HepG2 (cell line): Measurements from ENCODE around the gene PACSIN1. TPM values are rescaled to one million over a fixed set of nuclear protein-coding genes. Genes with fewer than 3 reads are reported as not detected.

ENCODE experiments used
- ATF7-NPFF ChIP-seq: sonication (generic); formaldehyde crosslinking; IDR thresholded peaks from 2 replicates; pipeline ENCODE4 v1.8.1; 2023; ENCODE audit warnings: mild to moderate bottlenecking, low read depth, missing genetic modification reagents, moderate library complexity
- FIP1L1 ChIP-seq: fragments of 200-400 bp; formaldehyde crosslinking; IDR thresholded peaks from 2 replicates; pipeline ENCODE4 v1.6.1; 2018; ENCODE audit warnings: low read depth, mild to moderate bottlenecking, low read length, moderate library complexity, borderline replicate concordance; ENCODE audit not compliant: insufficient read depth
- GATA4 ChIP-seq: sonication (generic); IDR thresholded peaks from 2 replicates; pipeline ENCODE4 v1.6.1; 2016; ENCODE audit warnings: antibody characterized with exemption, low read depth, borderline replicate concordance
- HNRNPK ChIP-seq: fragments of 200-400 bp; formaldehyde crosslinking; IDR thresholded peaks from 2 replicates; pipeline ENCODE4 v1.6.1; 2018; ENCODE audit warnings: low read length, low read depth, moderate library complexity, mild to moderate bottlenecking; ENCODE audit not compliant: poor library complexity, severe bottlenecking
- KDM1A ChIP-seq: IDR thresholded peaks from 2 replicates; pipeline ENCODE4 v1.6.1; 2016; ENCODE audit warnings: missing compliant biosample characterization
- MTF1 ChIP-seq: sonication (generic); formaldehyde crosslinking; IDR thresholded peaks from 2 replicates; pipeline ENCODE4 v1.5.0; 2020; ENCODE audit warnings: missing genetic modification reagents
- PRDM15 ChIP-seq: sonication (generic); formaldehyde crosslinking; IDR thresholded peaks from 2 replicates; pipeline ENCODE4 v1.4.0; 2020; ENCODE audit warnings: missing genetic modification reagents
- RBAK ChIP-seq: sonication (generic); formaldehyde crosslinking; IDR thresholded peaks from 2 replicates; pipeline ENCODE4 v1.5.1; 2020; ENCODE audit warnings: mild to moderate bottlenecking, missing genetic modification reagents
- ZC3H4 ChIP-seq: sonication (generic); formaldehyde crosslinking; IDR thresholded peaks from 2 replicates; pipeline ENCODE4 v1.4.0; 2020; ENCODE audit warnings: missing genetic modification reagents, borderline replicate concordance
- ZFAT ChIP-seq: sonication (generic); formaldehyde crosslinking; conservative IDR thresholded peaks from 2 replicates; pipeline ENCODE4 v1.8.1; 2023; ENCODE audit warnings: missing genetic modification reagents, inconsistent platforms
- ZNF10 ChIP-seq: sonication (generic); formaldehyde crosslinking; IDR thresholded peaks from 2 replicates; pipeline ENCODE4 v1.4.0; 2020; ENCODE audit warnings: mild to moderate bottlenecking, low read depth, missing genetic modification reagents, borderline replicate concordance
- ZNF331 ChIP-seq: sonication (generic); formaldehyde crosslinking; IDR thresholded peaks from 2 replicates; pipeline ENCODE4 v1.4.0; 2020; ENCODE audit warnings: missing genetic modification reagents
- ZNF720 ChIP-seq: sonication (generic); formaldehyde crosslinking; IDR thresholded peaks from 2 replicates; pipeline ENCODE4 v1.4.0; 2020; ENCODE audit warnings: missing genetic modification reagents
- ZNF737 ChIP-seq: sonication (generic); formaldehyde crosslinking; IDR thresholded peaks from 2 replicates; pipeline ENCODE4 v1.5.0; 2020; ENCODE audit warnings: missing genetic modification reagents, mild to moderate bottlenecking, borderline replicate concordance
- ZNF768 ChIP-seq: sonication (generic); formaldehyde crosslinking; IDR thresholded peaks from 2 replicates; pipeline ENCODE4 v1.4.0; 2020; ENCODE audit warnings: missing genetic modification reagents
- polyA plus RNA-seq, 8 experiments: library from polyadenylated mRNA; depleted of rRNA in 3 of 8; stranded (reverse) in 7 of 8; unstranded in 1 of 8; fragments of >200 nt; fragmentation: Illumina TruSeq in 4 of 8; extraction: Trizol in 4 of 8; gene quantifications; 2 replicates each; pipeline versions ENCODE4 v1.2.1 to v1.2.3, GENCODE V29; 2011 to 2016; ENCODE audit warnings: low read depth in 4 of 8, missing spikeins in 1 of 8, mixed read lengths in 1 of 8; ENCODE audit not compliant: insufficient read depth in 1 of 8
- total RNA-seq, 5 experiments: library from RNA; depleted of rRNA; stranded (reverse); fragments of >200 nt; fragmentation: Illumina TruSeq; extraction: Trizol; gene quantifications; 2 replicates each; pipeline ENCODE4 v1.2.3, GENCODE V29; 2016; ENCODE audit warnings: low read depth in 1 of 5
- TF ChIP-seq, protein P1 (sequence below): sonication (generic); formaldehyde crosslinking; IDR thresholded peaks from 2 replicates; pipeline ENCODE4 v1.4.0; 2020; ENCODE audit warnings: missing genetic modification reagents, borderline replicate concordance
- TF ChIP-seq, protein P2 (sequence below): IDR thresholded peaks from 2 replicates; pipeline ENCODE4 v1.6.1; 2016; ENCODE audit warnings: low read depth, missing genetic modification reagents, missing compliant biosample characterization

Gene PACSIN1
- total and polyA plus RNA-seq, 2 of the 13 experiments (the other 11 are each of a cell fraction or from before 2014, with no cell fraction given) = not detected

- TF ChIP-seq ZNF720 (CRISPR knock-in tag) (no peak), ZFAT (CRISPR knock-in tag) (no peak), FIP1L1 (no peak), ZC3H4 (CRISPR knock-in tag) (no peak), ATF7-NPFF (CRISPR knock-in tag) (peak; percentile 43; the same call in 1 of the 2 replicates), ZNF737 (CRISPR knock-in tag) (no peak), RBAK (CRISPR knock-in tag) (no peak; the same call in 1 of the 2 replicates), KDM1A (CRISPR knock-in tag) (no peak), ZNF768 (peak; percentile 64; the same call in 1 of the 2 replicates), PRDM15 (CRISPR knock-in tag) (no peak), ZNF10 (CRISPR knock-in tag) (no peak), MTF1 (no peak), GATA4 (no peak), ZNF331 (CRISPR knock-in tag) (peak; percentile 81; the same call in 1 of the 2 replicates), HNRNPK (peak; percentile 82)
- TF ChIP-seq, protein P1, sequence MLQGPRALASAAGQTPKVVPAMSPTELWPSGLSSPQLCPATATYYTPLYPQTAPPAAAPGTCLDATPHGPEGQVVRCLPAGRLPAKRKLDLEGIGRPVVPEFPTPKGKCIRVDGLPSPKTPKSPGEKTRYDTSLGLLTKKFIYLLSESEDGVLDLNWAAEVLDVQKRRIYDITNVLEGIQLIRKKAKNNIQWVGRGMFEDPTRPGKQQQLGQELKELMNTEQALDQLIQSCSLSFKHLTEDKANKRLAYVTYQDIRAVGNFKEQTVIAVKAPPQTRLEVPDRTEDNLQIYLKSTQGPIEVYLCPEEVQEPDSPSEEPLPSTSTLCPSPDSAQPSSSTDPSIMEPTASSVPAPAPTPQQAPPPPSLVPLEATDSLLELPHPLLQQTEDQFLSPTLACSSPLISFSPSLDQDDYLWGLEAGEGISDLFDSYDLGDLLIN (CRISPR knock-in tag) = no peak
- TF ChIP-seq, protein P2, sequence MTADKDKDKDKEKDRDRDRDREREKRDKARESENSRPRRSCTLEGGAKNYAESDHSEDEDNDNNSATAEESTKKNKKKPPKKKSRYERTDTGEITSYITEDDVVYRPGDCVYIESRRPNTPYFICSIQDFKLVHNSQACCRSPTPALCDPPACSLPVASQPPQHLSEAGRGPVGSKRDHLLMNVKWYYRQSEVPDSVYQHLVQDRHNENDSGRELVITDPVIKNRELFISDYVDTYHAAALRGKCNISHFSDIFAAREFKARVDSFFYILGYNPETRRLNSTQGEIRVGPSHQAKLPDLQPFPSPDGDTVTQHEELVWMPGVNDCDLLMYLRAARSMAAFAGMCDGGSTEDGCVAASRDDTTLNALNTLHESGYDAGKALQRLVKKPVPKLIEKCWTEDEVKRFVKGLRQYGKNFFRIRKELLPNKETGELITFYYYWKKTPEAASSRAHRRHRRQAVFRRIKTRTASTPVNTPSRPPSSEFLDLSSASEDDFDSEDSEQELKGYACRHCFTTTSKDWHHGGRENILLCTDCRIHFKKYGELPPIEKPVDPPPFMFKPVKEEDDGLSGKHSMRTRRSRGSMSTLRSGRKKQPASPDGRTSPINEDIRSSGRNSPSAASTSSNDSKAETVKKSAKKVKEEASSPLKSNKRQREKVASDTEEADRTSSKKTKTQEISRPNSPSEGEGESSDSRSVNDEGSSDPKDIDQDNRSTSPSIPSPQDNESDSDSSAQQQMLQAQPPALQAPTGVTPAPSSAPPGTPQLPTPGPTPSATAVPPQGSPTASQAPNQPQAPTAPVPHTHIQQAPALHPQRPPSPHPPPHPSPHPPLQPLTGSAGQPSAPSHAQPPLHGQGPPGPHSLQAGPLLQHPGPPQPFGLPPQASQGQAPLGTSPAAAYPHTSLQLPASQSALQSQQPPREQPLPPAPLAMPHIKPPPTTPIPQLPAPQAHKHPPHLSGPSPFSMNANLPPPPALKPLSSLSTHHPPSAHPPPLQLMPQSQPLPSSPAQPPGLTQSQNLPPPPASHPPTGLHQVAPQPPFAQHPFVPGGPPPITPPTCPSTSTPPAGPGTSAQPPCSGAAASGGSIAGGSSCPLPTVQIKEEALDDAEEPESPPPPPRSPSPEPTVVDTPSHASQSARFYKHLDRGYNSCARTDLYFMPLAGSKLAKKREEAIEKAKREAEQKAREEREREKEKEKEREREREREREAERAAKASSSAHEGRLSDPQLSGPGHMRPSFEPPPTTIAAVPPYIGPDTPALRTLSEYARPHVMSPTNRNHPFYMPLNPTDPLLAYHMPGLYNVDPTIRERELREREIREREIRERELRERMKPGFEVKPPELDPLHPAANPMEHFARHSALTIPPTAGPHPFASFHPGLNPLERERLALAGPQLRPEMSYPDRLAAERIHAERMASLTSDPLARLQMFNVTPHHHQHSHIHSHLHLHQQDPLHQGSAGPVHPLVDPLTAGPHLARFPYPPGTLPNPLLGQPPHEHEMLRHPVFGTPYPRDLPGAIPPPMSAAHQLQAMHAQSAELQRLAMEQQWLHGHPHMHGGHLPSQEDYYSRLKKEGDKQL = no peak
Observed at GRCh38 chr6:34526992-34527728, 61.3 kb downstream of the PACSIN1 start (continued).
